Fibroblast of villous mesenchyme (primary cell): ENCODE measurements around the gene SCUBE2. TPM values are rescaled to one million over a fixed set of nuclear protein-coding genes. Genes with fewer than 3 reads are reported as not detected.

Source experiments
- DNase-seq: peaks from one replicate; pipeline ENCODE4 v3.0.0-alpha.2; 2010; ENCODE audit warnings: low read depth
- H3K4me3 ChIP-seq: 2 replicates; pipeline ENCODE4 v1.5.1; 2011; ENCODE audit warnings: low read depth, mild to moderate bottlenecking, low read length
- total RNA-seq: library from RNA; depleted of rRNA; stranded (reverse); fragments of >200 nt; gene quantifications from 2 replicates; pipeline ENCODE4 v1.2.3, GENCODE V29; 2012
- TF ChIP-seq, protein P1 (sequence below): IDR thresholded peaks from 2 replicates; pipeline ENCODE4 v1.5.1; 2012; ENCODE audit warnings: low read depth, mild to moderate bottlenecking, low read length; ENCODE audit not compliant: insufficient read depth

The SCUBE2 gene
- total RNA-seq, 1 donor: 1.3 TPM

DNA sequence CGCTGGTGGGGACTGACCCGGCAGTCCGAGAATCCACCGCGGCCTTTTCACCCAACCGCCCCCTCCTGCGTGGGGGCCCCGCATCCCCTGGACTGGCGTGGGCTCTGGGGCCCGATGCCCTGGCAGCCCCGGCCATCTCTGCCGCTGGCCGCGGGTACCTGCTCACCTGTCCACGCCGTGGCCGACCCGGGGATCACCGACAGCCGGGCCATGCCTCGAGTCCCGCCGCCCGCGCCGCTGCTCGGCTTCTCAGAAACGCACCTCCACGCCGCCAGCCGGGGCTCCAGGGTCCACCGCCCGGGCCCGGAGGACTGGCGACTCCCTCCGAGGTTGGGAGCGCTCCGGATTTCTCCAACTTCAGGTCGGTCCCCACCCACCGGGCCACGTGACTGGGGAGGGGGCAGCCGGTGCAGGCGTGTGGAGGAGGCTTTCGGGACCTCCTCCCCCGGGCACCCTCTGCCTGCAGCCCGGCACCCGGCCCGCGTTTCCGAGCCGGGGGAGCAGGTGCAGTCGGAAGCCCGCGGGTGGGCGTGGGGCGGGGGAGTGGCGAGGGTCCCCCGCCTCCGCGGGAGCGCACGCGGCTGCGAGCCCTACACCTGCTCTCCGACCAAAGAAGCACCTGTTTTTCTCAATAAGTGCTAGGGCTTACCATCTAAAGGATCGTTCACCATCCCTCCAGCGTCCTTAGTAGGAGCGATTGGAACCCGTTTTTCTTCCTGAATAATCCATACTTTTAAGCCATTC, 87.0 kb downstream of the SCUBE2 start:
- DNase-seq: no peak
- peak overlapping the region; percentile 54 for H3K4me3 ChIP-seq
- TF ChIP-seq, protein P1, sequence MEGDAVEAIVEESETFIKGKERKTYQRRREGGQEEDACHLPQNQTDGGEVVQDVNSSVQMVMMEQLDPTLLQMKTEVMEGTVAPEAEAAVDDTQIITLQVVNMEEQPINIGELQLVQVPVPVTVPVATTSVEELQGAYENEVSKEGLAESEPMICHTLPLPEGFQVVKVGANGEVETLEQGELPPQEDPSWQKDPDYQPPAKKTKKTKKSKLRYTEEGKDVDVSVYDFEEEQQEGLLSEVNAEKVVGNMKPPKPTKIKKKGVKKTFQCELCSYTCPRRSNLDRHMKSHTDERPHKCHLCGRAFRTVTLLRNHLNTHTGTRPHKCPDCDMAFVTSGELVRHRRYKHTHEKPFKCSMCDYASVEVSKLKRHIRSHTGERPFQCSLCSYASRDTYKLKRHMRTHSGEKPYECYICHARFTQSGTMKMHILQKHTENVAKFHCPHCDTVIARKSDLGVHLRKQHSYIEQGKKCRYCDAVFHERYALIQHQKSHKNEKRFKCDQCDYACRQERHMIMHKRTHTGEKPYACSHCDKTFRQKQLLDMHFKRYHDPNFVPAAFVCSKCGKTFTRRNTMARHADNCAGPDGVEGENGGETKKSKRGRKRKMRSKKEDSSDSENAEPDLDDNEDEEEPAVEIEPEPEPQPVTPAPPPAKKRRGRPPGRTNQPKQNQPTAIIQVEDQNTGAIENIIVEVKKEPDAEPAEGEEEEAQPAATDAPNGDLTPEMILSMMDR: no peak

DNA sequence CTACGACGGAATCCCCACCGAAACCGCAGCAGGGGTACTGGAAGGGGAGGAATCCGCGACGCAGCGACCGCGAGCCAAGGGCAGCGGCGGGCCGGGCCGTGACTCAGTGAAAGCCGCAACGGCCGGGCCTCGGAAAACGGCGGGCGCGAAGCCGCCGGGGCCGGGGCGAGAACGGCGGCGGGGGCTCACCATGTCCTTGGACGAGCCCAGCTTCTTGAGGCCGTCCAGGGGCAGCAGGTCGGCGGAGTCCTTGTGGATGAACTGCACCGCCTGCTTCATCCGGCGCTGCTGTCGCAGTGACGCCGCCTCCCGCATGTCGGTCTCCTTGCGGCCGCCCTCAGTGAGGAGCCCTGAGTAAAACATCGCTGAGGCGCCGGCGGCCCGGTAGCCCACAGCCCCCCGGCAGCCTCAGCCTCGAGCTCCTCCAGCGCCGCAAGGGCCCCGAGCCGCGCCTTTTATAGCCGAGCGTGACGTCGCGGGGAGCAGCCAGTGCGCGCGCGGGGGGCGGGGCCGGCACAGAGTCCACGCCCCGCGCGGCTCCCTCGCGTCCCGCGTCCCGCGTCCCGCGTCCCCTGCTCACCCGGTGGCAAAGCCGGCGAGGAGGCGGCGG, 87.7 kb downstream of the SCUBE2 start, which contains the start of gene NRIP3:
TSS of gene NRIP3 (minus strand) at position 429 of the 610 bp plus-strand sequence. CDS start at position 363, 66 bp downstream.
- H3K4me3 ChIP-seq: peak within 1 kb of the TSS; percentile 54
- TF ChIP-seq, protein P1: no peak
- DNase-seq: peak; percentile 56

DNA sequence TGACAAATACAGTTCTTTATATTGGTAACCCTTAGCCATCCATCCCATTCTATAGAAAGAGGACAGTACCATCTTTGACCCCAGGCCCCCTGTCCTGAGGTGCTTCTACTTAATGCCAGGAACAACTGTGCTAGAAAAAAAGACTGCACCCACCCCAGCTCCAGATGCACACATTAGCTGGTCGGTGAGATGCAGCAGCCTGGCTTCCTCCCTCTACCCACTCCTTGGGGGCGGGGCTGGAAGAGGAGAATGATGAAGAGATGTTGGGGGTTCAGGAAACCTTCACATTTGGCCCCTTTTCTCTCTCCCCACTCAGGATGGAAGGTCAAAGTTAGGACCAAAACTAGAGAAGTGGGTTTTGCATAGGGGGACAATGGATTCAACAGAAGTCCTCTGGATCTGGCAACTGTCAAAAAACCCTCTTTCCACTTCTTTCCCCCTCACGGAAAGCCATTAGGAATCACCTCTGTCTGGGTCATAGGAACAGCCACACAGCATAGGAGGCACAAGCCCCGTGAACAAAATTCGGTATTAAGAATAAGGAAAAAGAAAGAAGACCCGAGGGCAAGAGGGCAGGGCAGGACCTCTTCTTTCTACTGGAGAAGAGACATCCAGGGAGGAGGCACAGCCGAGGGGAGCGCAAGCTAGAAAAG, 88.4 kb downstream of the SCUBE2 start:
- TF ChIP-seq, protein P1: no peak
- H3K4me3 ChIP-seq: peak overlapping the region; percentile 54
- DNase-seq: no peak

DNA sequence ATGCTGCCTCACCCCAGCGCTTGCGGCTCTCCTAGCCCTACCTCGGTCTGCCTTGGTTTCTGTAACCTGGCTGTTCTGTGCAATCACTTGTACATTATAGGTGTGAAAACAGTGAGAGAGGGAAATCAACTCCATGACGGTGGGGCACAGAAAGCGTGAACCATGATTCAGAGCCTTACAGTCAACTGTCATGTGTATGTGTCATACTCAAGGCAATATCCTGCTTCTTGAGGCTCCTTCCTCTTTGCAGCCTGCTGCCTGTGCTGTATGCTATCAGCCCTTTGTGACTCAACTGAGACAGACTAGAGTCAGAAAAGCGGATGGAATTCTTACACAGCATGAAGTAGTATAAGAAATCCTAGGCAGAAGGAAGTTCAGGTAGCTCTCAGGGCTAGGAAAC, 89.7 kb downstream of the SCUBE2 start:
- TF ChIP-seq, protein P1: no peak
- H3K4me3 ChIP-seq: no peak overlapping the region
- DNase-seq: peak; percentile 35

DNA sequence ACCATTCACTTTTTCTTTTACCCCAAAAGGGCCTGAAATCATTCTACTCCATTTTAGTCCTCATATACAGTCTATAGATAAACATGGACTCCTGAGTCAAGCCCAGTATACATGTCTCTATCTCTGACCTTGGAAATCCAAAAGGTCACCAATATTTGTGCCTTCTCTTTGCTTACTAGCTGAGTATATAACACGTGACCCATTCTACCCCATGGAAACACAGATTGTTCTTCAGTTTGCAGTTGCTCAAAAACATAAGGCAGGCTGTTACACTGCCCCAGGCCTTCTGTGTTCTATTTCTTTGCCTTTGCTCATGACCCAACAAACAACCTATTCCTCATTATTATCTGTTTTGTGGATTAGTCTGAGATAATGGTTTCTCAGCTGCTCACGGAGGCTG, 93.4 kb downstream of the SCUBE2 start:
- no peak overlapping the region for H3K4me3 ChIP-seq
- DNase-seq: no peak
- TF ChIP-seq, protein P1: no peak

DNA sequence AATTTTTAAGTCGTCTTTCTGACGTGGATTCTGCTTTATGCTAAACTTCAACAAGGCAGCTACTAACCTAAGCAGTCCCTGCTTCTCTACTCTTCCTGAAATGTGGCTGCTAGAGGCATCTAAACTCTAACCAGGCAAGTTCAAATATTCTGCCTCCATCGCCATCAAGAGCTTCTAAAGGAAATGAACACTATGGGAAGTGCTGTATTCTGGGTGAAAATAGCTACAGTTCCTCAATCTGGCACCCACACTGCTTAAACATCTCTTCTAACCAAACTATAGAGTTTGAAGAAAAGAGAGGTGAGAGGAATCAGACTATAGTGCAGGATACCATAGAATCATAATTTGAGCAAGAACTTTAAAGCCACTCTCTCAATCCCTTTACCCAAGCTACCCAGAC, 93.9 kb downstream of the SCUBE2 start:
- TF ChIP-seq, protein P1: no peak
- H3K4me3 ChIP-seq: no peak overlapping the region
- no peak for DNase-seq
